NCI-H2081 (cell line): ENCODE results near the gene RAPGEF1.
"Not testable (repeated sequence)": the region's sequence is repeated elsewhere in the genome, so short reads cannot be mapped to it uniquely, and the experiment has no call there.

ENCODE experiments used
- DNase-seq, 2 experiments: peaks; one replicate each; lab custom pipeline; 2025; lab: John Stamatoyannopoulos, UW

RAPGEF1 gene

DNA sequence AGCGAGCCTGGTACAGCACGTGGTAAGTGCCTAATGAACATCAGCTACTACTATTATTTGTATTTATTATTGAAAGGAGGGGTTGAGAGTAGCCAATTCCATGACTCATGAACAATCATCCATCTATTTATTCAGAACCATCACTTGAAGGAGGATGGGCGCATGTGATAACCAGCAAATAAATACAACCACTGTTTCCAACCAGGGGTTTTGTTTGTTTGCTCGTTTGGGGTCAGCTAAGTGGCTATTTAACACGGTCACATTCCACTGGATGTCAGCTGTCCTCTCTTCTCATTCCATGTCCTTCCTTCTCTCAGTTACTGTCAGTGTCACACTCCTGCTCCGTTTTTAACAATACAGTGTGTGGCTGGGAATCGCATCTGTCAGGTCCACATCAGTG, 8.6 kb downstream of the RAPGEF1 start:
- DNase-seq = no peak

DNA sequence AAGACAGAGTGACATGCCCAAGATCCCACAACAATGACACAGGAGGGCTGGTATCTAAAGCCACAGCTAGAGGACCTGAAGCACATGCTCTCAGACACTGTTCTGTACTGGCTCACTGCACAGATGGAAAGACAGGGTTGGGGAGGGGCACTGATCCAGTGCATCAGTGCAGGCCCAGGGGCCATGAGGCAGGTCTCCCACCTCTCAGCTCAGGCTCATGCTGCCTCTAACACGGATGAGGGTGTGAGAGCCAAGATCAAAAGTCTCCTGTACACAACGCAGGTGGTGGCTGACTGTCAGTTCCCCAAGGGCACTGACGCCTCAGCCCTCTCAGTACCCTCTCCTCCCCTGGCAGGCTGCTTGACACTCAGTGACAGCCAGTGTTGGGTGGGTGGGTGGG, 10.9 kb downstream of the RAPGEF1 start:
- no peak for DNase-seq

DNA sequence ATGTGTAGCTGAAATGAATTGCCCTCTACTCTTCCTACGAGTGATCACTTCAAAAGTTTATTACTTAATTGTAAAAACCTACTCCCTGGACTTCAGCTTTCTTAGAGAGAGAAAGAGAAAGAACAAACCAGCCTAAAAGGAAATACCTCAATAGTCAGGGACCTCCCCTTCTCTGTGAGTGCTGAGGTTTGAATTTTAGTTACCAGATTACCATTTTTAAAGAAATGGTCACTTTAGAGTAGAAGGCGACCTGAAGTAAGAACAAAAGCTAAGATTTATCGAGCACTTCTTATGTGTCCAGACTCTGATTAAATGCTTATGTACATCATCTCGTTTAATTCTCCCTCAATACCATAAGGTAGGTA, 11.3 kb downstream of the RAPGEF1 start:
- no peak for DNase-seq

DNA sequence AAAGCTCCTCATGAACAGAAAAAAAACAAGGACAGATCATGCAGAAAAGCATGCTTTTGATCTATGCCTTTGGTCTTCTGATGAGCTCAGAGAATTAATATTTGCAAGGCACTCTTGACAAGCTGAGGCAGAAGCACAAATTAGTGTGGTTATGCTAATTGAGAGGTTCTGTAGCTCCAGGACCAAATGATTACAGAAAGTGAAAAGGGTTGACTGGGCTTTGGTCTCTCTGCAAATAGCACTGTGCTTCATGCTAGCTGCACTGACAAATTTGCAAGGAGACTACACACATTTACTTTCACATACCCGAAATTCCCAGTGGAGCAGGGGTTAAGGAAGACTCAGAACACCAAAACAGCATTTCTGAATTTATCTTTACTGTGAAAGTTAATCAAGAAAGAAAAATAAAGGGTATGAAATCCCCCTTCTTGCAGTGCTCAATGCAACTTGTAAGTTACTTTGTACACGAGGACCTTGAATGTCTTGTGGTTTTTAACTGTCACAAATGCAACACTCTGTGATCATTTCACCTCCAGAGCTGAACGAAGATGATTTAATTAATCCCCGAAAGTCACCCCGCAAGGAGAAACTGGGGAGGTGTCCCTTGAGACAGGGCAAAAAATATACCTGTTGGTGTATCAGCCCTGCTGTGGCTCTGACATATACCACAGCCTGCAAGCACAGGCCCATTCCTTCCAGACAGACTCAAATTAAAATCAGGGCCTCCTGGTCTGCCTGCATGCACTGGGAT, 11.9 kb downstream of the RAPGEF1 start:
- no peak for DNase-seq

DNA sequence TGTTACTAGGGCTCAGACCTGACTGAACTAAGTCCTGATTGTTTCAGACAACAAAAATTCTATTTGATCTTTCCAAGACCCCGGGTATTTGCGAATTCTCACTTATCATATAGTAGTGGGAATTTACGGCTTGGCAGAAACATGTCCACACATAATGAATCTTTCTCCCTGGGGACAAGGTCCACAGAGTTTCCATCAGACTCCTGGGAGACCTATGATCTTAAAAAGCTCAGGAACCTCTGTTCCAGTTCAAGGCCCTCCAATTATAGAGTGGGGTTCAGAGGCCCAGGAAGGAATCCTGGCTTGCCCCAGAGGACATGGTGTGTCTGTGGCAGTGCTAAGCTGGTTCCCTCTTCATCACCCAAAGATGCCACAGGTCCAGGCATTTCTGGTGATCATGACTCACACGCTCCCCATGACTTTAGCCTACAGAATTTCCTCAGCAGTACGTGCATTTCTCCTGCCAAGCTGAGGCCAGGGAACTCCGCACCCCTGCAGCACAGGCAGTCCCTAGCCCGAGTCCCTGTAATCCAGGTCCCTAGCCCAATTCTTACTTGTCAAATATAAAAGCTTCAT, 12.6 kb downstream of the RAPGEF1 start:
- DNase-seq = no peak

DNA sequence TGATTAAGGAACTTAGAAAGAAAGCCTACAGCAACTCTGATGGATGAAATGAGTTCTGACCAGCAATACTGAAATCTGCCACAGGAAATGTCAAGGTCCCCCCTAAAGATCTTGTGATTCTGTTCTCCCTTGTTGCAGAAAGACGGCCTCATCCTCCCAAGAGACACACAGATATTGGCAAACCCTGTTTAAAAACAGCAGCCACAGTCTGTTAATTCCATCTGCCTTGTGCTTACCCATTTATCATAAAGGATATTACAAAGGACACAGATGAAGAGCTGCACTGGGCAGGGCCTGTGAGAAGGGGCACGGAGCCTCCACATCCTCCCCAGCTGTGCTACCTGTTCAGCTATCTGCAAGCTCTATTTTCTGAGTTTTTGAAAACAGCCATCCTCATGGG, 15.2 kb downstream of the RAPGEF1 start:
- no peak for DNase-seq

DNA sequence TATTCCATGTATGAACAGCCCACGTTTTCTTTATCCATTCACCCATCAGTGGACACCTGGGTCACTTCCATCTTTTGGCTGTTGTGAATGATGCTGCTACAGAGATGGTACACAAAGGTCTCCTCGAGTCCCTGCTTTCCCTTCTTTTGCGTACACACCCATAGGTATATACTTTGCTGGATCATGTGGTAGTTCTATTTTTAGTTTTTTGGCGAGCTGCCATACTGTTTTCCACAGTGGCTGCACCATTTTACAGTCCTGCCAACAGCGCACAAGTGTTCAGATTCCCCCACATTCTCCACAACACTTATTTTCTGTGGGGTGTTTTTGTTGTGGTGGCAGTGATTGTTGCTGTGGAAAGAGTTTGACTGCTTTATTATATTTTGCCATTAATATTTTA, 16.2 kb downstream of the RAPGEF1 start:
- no peak for DNase-seq

DNA sequence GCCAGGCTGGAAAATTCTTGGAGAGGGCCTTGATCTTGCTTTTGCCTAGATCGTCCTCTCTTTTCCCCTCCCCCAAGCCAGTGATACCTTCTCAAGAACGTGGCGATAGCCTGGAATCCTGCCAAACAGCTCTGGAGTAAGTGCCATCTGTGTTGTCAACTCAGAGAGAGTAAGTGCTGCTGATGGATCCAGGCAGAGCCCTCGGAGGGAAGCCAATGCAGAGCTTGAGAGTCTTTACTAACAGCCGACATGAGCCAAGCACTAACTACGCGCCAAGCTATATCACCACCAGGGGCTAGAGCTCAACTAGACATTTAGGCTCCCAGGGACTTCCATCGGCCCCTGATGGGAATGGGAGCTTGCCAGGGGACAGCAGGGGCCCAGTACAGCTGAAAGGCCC, 17.6 kb downstream of the RAPGEF1 start:
- DNase-seq = peak in 1 of 2 experiments; percentile 11

DNA sequence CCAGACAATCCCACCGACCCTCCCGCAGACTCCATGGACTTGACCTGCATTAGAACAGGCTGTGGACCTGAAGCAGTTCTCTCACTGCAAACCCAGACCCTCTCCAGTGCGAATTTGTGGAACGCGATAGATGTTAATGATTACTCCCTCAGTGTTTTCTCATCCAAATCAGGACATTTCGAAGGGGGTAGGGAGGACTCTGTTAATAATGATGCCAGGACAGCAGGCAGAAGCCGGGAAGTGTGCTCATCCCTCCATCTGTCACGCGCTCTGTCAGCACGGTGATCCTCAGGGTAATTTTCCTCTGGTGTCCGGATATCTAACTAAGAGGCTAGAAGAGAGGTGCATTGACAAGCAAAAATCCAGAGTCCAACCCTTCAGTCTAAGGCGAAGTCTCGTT, 18.8 kb downstream of the RAPGEF1 start:
- no peak for DNase-seq

DNA sequence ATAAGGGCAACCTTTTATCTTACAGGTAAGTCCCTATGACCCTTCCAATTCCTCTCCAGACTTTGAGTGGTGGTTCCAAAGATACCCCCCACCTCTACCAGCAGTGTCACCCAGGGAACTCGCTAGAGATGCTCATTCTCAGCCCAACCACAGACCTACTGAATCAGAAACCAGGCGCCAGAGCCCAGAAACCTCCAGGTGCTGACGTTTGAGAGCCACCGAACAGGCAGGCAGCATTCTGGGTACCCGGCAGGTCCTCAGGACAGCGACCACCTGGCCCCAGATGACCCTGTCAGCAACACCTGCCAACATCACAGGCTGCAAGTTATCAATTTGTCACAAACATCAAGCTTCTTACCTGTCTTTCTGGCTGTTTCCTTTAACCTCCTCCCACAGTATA, 19.5 kb downstream of the RAPGEF1 start:
- DNase-seq = no peak

DNA sequence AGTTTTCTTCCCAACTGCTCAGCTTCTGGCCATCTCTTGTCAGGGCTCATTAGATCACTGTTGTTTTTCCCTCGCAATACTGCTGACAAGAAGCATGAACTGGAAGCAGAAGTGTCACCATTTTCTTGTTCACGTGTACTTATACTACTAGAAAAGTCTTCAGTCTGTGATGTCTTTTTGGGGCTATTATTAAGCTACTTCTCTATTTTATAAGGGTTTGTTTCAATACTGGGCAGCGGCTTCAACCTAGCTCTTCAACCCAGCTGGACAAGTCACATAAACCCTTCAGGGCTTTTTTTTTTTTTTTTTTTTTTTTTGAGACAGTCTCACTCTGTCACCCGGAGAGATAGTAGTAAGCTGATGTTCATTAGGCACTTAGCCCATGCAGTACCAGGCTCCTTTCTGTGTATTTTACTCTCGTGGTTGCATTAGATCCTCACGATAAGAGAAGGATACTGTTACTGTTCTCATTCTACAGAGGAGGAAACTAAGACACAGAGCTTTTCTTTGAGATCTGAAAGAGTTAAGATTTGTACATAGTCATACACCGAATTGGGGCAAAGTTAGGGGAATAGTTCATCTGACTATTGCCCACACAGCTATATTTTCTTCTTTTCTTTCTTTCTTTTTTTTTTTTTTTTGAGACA, 20.5 kb downstream of the RAPGEF1 start:
- DNase-seq = no peak

DNA sequence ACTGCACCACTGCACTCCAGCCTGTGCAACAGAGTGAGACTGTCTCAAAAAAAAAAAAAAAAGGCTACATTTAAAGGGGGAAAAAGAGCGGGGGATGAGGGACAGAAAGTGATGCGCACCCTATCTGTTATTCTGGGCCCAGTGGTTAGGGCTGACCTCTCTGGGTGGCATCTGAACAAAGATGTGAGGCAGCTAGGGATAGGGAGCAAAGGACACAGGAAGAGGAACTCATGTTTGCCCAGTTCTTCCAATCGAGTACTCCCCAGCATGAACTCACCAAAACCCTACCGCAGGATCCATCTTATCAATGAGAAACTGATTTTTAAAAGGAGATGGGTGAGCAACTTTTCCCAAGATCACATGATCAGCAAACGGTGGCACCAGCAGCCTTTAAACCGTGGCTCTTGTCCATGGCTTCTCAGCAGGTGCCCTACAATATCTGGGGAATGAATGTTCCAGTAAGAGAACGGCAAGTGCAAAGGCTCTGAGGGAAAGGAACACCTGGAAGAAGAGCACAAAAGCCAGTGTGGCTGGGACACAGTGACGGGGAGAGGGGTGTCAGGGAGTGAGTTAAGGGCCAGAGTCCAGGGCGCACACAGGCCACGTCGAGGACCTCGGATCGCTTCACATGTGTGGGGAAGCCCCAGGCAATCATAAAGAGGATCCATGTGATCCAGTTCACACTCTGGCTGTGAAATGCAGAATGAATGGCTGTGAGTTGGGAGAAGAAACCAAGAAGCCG, 22.0 kb downstream of the RAPGEF1 start:
- DNase-seq = no peak

DNA sequence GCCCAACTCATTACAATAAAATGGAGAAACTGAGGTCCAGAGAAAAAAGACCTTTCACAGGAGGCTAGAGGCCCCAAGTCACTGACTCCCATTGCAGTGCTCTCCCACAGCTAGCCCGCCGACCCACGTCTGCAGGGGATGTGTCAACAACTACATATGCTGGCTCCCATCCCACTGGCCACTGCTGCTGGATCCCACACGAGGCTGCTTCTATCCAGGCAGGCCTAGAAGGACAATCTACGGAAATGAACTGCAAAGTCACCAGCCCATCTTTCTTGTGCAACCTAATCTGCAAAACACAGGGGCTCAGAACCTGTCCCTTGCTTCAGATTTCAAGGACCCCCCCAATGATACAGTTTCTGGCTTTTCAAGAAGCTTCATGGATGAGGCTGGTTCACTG, 24.0 kb downstream of the RAPGEF1 start:
- DNase-seq = no peak

DNA sequence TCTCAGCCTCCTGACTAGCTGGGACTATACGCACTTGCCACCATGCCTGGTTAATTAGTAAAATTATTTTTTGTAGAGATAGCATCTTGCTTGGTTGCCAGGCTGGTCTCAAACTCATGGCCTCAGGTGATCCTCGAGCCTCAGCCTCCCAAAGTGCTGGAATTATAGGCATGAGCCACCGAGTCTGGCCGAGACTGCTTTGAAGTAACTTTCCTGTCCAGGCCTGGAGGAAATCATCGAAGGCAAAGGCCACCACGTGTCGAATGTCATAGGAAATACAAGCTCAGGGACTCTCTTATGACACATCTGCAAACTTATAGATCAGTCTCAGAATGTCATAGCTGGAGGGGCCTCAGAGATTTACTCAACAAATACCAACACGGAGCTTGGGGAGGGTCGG, 25.1 kb downstream of the RAPGEF1 start:
- no peak for DNase-seq

DNA sequence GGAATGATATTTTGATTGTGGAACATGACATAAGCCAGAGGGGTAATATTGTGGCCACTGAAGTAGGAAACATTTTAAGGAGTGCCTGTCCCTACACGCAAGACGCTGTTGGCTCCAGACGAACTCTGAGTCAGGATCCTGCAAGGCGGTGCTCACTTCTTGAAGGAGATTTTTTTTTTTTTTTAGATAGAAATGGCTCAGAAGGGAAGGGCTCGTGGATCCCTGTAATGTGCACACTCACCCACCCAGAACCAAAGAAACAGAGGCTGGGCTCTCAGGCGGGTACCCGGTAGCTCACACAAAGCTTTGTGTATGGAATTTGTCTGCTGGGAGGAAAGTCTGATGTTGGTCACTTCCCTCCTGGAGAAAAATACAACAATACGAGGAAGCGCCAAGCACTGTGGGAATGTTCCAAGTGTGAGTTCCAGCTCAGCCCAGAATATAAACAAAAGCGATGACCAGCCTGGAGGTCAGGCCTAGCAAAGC, 25.7 kb downstream of the RAPGEF1 start:
- no peak for DNase-seq

DNA sequence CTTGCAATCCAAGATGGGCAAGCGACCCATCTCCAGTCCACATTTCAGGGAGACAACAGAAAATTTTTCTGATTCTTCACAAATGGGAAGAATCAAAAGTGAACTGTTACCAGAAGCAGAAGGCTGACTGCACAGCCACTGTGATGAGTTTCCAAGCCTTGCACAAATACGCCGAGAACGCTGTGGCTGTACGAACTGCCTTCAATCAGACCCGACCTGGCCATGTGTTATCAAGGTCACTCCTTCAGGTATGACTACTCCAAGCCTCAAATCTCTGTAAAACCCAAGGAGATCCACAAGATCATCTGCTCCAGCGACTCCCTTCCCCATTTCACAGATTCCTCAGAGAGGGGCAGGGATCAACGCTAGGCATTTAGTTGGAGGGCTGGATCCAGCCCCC, 26.9 kb downstream of the RAPGEF1 start:
- no peak for DNase-seq

DNA sequence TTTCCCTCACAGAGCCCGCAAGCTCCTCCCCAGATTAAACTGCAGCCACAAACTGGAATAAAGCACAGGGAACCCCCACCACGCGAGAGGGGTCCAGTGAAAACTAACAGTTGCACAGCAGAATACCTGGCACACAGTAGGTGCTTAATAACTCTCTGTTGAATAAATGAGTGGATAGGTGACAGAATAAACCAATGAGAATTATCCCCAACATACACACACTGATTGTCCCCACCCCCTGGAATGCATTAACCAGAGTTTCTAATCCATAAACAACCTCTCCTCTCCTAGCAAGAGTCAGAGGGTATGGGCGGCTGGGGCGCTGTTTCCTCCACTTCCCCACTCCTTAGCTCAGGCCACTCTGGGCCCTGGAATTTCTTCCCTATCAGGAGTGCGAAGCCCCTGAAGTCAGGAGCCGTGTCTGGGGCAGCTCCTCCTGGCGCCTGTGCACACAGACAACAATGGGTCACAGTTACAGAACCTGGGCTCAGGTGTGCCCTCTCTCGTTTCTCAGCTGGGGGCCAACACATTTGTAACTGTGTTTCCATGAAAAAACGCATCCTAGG, 27.6 kb downstream of the RAPGEF1 start:
- no peak for DNase-seq

DNA sequence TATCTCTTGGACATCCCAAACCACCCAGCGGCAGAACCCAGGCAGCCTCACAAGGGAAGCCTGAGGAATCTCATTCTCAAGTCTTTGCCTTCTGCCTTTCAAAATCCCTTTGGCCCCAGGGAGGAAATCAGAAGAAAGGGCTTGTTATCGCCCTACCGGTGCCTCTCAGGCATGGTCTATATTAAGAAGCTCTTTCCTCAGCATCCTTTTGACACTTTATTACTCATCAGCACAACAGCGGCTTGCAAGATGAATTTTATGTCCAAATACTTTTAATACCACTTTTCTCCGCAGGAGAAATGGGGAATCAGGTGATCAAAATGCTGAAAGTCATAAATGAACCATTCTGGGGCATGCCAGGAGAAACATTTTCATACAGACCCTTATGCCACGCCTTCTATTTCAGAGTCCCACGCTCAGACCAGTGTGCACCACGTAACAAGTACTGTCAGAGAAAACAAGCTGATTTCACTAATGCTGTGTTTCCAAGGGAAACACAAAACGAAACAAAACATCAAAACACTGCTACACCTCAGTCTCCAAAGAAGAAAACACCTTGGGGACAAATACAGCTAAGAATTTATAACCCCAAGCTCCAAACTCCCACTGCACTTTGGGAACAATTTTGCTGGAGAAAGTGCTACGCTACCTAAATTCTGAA, 30.0 kb downstream of the RAPGEF1 start:
- DNase-seq = no peak

DNA sequence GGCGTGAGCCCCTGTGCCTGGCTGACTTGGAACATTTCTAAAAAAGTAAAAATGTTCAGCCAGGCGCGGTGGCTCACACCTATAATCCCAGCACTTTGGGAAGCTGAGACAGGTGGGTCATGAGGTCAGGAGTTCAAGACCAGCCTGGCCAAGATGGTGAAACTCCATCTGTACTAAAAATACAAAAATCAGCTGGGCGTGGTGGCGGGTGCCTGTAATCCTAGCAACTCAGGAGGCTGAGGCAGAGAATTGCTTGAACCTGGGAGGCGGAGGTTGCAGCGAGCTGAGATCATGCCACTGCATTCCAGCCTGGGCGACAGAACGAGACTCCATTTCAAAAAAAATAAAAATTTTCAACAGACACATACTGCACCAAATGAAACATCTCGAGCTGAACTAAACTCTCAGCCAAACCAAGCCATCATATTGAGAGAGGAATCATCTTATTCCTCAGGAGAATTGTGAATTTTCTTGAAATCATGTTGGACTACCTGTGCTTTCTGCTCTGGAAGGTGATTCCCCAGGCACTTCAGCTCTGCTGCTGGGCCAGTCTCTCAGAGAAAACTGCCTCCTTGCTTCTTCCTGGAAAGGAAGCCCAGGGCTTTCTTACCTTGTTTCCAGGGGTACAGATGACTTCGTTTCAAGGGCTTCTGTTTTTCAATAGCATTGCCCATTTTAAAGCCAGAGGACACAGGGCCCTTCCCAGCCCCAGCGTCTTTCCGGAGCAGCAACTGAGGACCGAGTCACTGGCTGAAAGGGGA, 30.7 kb downstream of the RAPGEF1 start:
- not testable (repeated sequence) for DNase-seq

DNA sequence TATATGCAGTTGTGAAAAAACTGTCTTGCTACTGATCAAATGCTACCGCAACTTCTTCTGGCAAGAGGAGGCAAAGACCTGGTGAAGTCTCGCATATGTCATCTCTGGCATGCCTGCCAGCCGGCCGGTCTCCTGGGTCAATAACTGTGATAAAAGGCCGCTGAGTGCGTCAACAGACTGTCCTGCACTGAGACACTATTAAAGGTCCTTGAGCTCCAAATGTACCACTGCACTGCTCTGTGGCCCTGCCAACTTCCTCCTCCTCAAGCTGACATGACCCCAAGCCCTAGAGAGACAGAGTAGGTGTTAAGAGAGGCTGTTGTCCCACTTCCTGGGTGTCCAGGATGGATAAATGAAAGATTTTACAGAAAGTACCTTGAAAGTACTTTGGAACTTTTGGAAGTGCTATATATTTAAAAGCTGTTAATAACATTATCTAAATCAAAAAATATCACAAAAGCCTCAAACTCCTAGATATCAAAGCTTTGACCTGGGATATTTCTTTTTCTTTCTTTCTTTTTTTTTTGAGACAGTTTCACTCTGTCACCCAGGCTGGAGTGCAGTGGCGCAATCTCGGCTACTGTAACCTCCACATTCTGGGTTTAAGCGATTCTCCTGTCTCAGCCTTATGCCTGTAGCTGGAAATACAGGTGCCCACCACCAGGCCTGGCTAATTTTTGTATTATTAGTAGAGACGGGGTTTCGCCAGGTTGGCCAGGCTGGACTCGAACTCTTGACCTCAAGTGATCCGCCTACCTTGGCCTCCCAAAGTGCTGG, 31.5 kb downstream of the RAPGEF1 start:
- DNase-seq = no peak
